HG02870 (cell line): Measurements from ENCODE around the gene PGLYRP1.

Experiments
- ATAC-seq: cut with Tn5 transposase; IDR thresholded peaks from one replicate; pipeline ENCODE4 v1.9.1; 2021; ENCODE audit warnings: mild to moderate bottlenecking, moderate library complexity; ENCODE audit not compliant: unreplicated experiment

The PGLYRP1 gene

DNA sequence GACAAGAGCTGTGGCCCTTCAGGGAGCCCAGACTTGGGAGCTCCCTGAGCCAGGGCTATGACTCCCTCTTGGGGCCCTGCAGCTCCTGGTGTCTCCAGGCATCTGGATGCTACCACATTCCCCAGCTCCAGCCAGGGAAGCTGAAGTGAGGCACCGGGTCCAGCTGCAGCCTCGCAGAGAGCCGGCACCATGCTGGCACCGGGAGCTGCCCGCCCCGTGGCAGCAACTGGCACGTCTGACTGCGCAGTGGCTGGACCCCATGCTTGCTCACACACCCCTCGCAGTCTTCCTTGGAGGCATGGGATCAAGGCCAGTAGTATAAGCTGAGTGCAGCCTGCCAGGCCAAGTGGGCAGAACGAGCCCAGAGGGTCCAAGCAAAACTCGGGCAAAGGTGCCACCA, 10.5 kb upstream of the PGLYRP1 start:
- ATAC-seq, result no peak

DNA sequence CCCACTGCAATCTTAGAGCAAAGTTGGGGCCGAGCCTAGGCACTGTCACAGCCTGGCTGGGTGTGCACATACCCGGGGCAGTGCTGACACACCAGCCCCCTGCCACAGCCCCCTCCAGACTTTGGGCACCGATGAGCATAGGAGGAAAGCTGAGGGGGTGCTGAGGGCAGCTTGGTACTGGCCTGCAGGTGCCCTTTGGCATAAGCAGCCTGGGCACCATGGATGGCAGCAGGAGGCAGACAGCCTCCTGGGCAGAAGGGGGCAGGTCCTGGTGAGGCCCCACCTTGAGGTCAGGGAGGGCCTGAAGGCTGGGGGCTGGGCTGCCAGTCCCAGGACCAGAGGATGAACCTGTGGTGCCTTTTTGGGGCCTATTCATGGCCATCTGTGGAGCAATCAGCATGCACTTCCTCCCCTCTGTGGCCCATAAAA, 9.8 kb upstream of the PGLYRP1 start:
- ATAC-seq, result no peak

DNA sequence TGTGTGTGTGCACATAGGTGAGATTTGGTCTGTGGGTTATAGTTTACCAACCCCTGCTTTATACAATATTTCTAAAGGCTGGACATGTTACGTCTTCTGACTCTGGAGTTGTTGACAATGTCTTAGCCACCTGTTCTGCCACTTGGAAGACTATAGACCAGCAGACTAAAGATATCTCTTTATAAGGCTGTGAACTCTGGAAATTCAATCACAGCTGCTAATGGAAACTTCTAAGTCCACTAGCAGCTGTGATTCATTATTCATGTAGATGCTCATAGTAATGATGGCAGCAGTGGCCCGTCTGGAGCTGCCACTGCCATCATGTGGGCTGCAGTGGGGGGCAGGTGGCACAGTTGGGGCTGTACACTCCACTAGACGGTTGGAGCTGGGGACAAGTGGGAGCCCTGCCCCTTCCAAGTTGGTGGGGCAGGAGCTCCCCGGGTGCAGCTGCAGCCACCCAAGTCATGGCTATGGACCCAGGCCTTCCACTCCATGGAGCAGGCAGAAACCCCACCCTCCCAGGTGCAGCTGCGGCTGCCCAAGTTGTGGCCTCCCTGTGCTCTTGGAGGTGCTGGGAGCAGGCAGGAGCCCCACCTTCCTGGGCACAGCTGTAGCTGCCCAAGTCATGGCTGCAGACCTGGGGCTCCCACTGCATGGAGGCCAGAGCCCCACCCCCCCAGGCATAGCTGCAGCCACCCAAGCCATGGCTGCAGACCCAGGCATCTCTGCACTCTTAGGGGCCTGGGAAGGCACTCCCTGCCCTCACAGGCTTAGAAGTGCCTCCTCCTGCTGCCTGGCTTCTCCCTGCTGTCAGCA, 9.1 kb upstream of the PGLYRP1 start:
- no peak for ATAC-seq

DNA sequence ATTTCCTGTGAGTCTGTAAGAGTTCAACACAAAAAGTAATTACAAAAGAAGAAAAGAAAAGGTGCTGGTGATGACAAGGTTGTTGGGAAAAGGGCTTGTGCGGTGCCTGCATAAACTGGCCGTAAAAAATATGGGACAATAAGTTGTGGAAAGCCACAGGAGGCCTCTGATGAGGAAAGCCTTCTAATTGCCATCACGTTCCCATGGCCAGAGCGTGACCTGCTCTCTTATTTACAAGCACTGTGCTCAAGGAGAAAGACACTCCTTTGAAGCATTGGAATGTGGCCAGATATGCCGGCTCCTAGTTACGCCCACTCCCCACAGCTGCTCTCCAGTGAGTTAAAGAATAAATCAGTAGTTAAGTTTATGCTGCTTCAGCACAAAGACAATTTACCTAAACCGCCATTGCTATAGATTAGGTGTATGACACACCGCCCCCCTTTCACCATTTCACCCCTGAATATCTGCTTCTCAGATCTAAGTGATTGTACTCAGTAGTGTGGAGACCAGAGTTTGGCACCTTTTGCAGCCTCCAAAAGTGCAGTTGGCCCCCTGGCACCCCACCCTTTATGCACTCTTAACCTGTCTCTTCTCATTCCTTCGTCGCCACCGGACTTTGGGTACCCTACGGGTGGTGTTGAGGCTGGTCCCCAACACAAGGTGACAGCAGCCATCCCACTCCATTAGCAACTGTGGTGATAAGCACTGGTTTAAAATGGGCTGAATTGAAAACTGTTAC, 8.1 kb upstream of the PGLYRP1 start:
- no peak for ATAC-seq

DNA sequence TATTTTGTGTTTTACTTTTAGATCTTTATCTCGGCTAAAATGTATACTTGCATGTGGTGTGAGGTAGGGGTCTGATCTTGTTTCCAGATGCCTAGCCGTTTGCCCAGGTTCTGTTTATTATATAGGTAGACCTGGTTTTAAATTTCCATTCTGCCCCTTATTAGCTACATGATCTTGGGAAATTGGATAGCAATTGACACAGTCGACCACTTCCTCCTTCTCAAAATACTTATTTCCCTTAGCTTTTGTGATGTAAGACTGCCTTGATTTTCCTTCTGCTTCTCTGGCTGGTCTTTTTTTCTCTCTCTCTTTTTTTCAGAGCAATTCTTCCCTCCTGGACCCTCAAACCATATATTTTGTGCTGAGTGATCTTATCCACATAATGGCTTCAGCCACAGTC, 3.0 kb upstream of the PGLYRP1 start:
- ATAC-seq, result no peak

DNA sequence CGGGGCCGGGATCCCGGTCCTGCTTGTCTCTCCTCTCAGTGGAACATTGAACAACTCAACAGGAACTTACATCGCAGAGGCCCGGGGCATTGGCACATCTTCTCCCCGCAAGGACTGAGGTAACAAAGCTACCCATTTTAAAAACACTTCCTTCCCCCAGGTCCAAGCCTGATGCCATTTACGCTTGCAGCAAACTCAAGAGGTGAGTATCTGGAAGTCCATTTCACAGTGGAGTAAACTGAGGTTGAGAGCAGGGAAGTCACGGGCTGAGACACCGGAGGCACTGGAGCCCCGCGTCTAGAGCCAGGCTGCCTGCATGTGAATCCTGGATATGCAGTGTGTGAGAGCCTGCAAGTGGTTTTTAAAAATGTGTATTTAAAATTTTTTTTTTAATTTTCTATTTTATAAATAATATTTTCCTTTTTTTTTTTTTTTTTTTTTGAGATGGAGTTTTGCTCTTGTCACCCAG, 492 bp upstream of the PGLYRP1 start:
- ATAC-seq, result no peak

DNA sequence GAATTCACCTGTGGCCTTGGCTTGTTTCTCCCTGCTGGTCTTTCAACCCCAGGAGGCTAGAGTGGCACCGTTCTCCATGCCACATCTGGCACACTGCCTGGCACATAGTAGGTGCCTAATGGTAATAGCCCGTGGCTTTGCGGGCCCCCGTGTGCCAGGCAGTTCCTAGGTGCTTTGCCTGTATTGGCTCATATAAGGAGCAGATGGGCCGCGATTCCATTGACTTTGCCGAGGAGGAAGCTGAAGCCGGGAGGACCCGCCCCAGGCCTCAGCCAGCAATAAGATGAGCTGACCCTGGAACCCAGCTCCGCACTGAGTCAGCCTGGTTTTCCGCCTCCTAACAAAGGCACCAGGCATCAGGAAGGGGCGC, 807 bp downstream of the PGLYRP1 start:
- no peak for ATAC-seq

DNA sequence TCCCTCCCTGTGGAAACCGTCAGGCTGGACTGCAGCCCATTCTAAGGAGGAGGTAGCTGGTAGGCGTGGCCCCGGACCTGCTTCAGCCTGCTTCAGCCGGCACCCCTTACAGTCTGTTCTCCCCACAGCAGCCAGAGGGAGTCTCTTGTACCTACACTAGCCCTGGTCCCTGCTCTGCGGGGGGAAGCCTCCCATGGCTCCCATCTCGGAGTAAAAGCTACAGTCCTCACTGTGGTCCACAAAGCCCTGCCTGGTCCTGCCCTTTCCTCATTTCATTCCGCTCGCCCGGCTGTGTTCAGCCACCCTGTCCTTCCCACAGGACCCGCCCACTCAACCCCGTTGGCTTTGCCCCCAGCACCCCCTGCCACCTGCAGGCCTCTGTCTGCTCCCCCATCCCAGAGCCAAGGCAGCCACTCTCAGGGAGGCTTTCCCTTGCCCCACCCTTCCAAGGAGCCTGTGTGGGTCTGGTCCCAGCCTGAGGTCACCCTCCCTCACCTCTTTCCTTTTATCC, 1.3 kb downstream of the PGLYRP1 start:
- ATAC-seq, result no peak

DNA sequence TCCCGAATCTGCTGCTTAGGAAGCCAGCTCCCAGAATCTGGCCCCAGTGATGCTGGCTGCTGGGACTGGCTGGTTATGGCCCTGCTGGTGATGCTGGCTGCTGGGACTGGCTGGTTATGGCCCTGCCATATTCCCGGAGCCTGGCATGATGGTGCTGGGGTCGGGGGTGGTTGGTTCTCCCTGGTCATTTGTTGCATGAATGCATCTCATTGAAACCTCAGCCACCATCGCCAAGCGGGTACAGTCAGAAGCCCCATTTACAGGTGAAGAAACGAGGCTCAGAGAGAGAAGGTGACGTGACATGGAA, 2.1 kb downstream of the PGLYRP1 start:
- ATAC-seq, result no peak

DNA sequence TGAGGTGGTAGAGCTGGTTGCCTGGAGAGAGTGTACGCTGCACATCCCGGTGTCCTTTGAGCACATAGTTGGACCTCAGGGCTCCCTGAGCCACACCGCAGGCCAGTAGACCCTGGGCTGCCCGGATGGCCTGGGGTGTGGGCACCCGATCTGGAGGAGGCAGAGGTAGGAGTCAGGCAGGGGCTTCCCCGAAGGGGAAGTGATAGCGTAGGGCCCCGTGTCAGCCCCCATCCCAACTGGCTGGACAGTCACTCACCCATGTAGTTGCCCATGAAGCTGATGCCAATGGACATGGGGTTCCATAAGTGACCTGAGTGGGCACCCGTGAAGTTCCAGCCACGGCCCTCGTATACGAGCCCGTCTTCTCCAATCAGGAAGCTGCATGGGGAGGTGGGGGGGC, 3.6 kb downstream of the PGLYRP1 start:
- no peak for ATAC-seq

DNA sequence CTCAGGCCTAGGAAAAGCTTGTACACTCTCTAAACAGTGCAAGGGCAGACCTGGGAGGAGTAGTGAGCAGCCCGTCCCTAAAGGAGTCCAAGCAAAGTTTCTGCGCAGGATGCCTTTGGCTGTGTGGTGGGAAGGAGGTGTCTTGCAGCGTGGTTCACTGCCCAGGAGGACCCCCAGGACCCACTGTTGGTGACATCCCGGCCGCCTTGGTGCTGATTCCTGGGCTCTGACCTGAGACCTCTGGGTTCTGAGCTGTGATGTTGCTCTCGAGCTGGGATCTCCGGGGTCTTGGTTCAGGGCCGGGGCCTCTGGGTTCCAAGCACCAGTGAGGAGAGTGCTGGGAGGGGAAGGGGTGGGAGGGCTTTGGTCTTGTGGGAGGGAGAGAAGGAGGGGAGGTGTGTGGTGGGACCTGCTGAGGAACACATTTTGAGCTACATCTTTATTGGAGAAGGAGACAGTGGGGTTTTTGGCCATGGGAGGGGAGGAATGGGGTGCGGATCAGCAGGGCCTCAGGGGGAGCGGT, 4.1 kb downstream of the PGLYRP1 start:
- ATAC-seq, result no peak

DNA sequence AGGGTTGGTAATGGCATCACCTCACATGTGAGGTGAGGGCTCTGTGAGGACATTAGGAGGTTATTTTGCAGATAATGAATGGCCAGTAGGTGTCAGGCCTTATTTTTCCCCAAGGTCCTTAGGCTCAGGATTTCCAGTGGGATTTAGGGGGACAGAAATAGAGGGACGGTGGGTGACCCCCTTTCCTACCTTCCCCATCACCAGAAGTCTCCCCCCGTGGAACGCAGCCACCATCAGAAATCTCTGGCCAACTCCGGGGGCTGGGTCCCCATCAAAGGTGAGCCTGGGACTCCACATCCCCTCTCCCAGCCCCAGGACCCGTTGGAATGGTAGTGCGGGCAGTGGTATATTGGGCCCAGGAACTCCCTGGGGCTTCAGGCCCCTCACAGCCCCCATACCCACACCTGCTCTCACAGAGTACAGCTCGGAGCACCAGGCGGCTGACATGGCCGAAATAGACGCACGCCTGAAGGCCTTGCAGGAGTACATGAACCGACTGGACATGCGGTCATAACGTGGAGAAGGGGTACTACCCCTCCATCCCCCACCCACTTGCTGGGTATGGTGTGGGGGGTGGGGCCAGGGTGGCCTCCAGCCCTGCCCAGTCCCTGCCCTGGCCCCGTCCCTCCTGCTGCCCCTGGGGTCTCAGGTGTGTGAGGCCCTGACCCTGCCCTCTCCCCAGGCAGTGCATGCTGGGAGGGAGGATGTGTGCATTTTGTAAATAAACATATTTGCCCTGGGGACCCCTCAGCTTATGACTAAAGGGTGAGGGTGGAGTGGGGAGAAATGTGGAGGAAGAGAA, 4.8 kb downstream of the PGLYRP1 start:
- no peak for ATAC-seq

DNA sequence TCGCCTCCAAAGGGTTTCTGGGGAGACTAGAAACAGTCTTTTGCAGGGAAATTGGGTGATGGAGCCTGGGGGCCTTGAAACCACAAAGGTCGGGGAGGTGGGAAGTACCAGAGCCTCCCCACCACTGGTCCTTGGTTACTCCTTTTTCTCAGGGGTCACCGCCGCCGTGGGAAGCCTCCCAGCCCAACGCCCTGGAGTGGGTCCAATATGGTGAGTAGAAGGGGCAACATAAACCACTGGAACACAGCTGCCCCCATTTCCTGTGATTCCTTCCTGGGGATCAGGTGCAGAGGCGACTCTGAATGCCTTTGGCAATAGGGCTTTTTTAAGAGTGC, 5.8 kb downstream of the PGLYRP1 start:
- ATAC-seq, result no peak

DNA sequence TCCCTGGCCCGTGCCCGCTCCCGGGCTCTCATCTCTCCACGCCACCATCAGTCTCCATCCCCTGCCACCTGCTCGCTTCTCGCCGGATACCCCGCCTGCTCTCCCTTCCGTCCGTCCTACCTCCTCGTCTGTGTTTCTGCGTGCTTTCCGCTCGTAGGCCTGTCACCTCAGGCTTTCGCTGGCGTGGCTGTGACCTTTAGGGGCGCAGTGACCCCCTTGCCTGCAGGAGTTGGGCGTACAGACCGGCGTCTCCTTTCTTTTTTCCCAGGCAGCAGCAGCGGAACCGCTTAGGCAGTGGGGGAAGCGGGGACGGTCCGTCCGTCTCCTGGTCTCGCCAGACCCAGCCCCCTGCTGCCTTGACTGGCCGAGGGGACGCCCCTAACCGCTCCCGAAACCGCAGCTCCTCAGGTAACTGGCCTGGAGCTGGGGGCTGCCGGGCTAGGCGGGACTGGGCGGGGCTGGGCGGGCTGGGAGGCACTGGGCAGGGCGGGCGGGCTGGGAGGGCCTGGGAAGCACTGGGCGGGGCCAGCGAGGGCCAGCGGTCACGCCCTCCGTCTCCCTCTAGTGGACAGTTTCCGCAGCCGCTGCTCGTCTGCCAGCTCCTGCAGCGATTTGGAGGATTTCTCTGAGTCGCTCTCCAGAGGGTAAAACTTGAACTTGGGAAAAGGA, 6.3 kb downstream of the PGLYRP1 start:
- ATAC-seq, result peak; percentile 35

DNA sequence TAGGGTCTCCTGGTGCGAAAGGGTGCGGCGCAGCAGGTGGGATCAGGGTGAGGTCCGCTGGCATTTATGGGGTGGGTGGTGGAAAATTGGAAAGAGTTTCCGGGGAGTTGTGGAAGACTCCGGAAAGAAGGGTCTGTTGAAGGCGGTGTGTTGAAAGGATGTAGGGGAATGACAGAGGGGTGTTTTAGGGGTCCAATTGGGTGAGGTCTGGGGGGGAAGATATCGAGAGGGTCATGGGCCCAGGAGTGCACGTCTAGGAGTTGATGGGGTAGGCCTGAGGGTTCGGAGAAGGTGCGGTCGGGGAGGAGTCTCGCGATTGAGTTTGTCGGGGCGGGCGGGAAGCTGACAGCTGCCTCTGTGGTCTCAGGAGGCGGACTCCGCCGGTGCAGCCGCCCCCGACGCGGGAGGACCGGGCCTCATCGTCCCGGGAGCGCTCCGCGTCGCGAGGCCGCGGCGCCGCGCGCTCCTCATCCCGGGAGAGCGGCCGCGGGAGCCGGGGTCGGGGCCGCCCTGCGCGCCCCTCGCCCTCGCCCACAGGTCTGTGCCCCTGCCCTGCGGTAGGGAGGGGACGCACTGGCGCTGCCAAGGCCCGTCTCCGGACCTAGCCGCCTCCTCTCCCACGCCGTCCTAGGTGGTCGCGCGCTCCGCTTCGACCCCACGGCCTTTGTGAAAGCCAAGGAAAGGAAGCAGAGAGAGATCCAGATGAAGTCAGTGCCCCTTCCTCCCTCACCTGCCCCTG, 7.0 kb downstream of the PGLYRP1 start:
- no peak for ATAC-seq

DNA sequence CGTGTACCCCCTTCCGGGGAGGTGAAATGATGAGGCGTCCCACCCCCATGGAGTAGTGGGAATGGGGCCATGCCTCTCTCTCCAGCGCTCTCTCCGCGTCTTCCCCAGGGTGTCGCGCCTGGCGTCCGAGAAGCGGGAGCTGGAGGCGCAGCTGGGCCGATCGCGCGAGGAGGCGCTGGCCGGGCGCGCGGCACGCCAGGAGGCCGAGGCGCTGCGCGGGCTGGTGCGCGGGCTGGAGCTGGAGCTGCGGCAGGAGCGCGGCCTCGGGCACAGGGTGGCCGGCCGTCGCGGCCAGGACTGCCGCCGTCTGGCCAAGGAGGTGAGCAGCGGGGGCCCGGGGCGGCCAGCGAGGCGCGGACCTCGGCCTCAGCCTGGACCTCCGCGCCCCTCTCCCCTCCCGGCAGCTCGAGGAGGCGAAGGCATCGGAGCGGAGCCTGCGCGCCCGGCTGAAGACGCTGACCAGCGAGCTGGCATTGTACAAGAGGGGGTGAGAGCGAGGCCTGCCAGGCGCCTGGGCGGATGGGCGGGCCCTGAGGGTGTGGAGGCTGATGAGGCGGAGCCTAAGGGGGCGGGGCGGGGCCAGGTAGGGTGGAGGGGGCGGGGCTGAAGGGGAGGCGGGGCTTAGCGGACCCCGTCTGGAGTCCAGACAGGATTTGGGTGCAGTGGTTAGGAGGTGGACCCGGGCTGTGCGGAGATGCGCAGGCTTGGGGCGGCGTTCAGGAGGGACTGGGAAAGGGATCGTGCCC, 7.7 kb downstream of the PGLYRP1 start:
- ATAC-seq, result no peak

DNA sequence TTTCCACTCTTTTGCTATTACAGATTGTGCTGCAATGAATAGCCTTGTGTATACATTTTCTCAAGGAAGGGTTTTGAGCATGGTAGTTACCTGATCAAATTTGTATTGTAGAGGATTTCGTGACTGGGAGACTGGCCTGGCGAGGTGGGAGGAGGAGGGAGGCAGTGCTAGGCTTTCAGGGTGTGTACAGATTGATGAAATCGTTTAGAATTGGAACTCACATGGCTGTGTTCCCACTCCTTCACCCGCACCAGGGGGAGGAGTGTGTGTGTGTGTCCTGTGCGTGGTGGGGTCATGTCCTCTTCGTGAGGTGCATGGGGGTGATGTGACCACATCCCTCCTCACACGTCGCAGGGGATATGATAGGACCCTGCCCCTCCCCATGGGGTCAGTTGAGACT, 8.3 kb downstream of the PGLYRP1 start:
- ATAC-seq, result no peak

DNA sequence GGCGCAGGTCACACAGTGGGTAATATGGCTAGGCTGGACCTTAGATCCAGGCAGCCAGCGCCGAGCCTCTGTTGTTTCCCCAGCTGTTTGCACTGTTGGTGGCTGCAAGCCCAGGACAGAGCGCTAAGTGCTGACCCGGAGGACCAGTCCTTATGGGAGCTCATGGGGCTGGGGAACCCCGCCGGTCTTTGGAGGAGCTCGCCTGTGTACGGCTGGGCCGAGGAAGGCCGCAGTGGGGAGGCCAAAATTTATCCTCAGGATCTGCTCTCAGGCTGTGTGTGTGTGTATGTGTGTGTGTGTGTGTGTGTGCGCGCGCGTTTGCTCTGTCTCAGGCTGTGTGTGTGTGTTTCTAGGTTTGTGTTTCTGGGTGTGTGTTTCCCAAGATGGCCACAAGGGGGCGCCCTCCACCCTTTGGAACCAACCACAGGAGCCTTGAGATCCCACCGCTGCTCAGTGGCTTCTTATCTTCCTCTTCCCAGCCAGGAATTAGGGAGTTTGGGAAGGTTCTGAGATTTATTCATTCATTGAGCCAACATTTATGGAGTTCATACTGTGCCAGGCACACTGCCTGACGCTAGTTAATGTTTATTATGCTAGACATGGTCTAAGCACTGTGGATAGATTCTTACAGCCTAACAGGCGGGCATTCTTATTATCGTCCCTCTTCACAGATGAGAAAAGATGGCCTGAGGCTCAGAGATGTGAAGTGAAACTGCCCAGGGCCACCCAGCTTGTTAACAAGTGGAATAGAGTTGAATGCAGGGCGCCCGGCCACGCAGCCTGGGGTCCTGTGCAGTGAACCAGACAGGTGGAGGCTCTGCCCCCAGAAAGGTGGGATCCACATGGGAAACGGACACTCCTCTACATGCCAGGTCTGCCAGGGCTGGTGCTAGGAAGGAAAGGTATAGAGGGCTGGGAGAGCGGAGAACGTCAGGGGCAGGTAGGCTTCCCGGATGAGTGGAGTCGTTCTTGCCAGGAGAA, 13.0 kb downstream of the PGLYRP1 start:
- ATAC-seq, result no peak
